A673 (cell line): ENCODE data around the gene ELOVL4. TPM values are rescaled to one million over a fixed set of nuclear protein-coding genes. Genes with fewer than 3 reads are reported as not detected.
A peak's percentile ranks its signal among the peaks of the same experiment; 100 is the strongest.

Source experiments
- BruUV-seq: library from RNA; stranded (reverse); fragments of 400-500 nt; replicated peaks from 2 replicates; lab custom pipeline; 2021; lab: Mats Ljungman, UMichigan
- CTCF ChIA-PET: fragments of 300-600 bp; sonication (Branson Sonifier 250); formaldehyde crosslinking; loops from one replicate; lab custom pipeline; 2022; ENCODE audit warnings: antibody characterized with exemption; lab: Charles Lee
- POLR2A ChIA-PET: fragments of 300-600 bp; sonication (Branson Sonifier 250); formaldehyde crosslinking; loops from one replicate; lab custom pipeline; 2022; ENCODE audit warnings: antibody characterized with exemption; ENCODE audit not compliant: low non-redundant PET; lab: Charles Lee
- DNase-seq: peaks from one replicate; pipeline ENCODE4 v3.0.0-alpha.2; 2015; ENCODE audit warnings: low spot score
- H3K27ac ChIP-seq: fragments of 200-600 bp; sonication (generic); 2 replicates; pipeline ENCODE4 v1.5.1; 2016; ENCODE audit warnings: mixed run types, low read depth, mild to moderate bottlenecking, mixed read lengths, antibody characterized with exemption, low read length; ENCODE audit not compliant: poor library complexity, severe bottlenecking
- H3K27me3 ChIP-seq: fragments of 200-600 bp; sonication (generic); replicated peaks from 2 replicates; pipeline ENCODE4 v1.6.1; 2017; ENCODE audit warnings: mixed run types, low read depth, mild to moderate bottlenecking, mixed read lengths, antibody characterized with exemption, low read length; ENCODE audit not compliant: insufficient read depth, poor library complexity
- H3K36me3 ChIP-seq: fragments of 200-600 bp; sonication (generic); 2 replicates; pipeline ENCODE4 v1.6.1; 2016; ENCODE audit warnings: mixed run types, mild to moderate bottlenecking, mixed read lengths, antibody characterized with exemption, low read length; ENCODE audit not compliant: insufficient read depth, poor library complexity, severe bottlenecking
- H3K4me1 ChIP-seq: fragments of 200-600 bp; sonication (generic); 2 replicates; pipeline ENCODE4 v1.6.1; 2017; ENCODE audit warnings: mixed run types, mild to moderate bottlenecking, mixed read lengths, antibody characterized with exemption, low read length; ENCODE audit not compliant: insufficient read depth, poor library complexity, severe bottlenecking
- H3K4me3 ChIP-seq: fragments of 200-600 bp; sonication (generic); 2 replicates; pipeline ENCODE4 v1.5.1; 2016; ENCODE audit warnings: low read depth, mixed run types, mild to moderate bottlenecking, mixed read lengths, low read length; ENCODE audit not compliant: poor library complexity, severe bottlenecking
- H3K9me3 ChIP-seq: fragments of 200-600 bp; sonication (generic); 2 replicates; pipeline ENCODE4 v1.6.1; 2016; ENCODE audit warnings: mixed run types, low read depth, mild to moderate bottlenecking, mixed read lengths, antibody characterized with exemption, low read length; ENCODE audit not compliant: poor library complexity, severe bottlenecking
- CTCF ChIP-seq: fragments of 300-800, 200-600 bp; sonication (generic); conservative IDR thresholded peaks from 2 replicates; pipeline ENCODE4 v1.5.1; 2017; ENCODE audit warnings: low read depth, mild to moderate bottlenecking, antibody characterized with exemption, low read length, moderate library complexity, mixed read lengths
- EZH2 ChIP-seq: fragments of 200-600 bp; sonication (generic); IDR thresholded peaks from 2 replicates; pipeline ENCODE4 v1.6.1; 2017; ENCODE audit warnings: borderline replicate concordance, low read depth, mild to moderate bottlenecking, mixed read lengths, antibody characterized with exemption, low read length; ENCODE audit not compliant: poor library complexity, severe bottlenecking
- intact Hi-C: fragments of 100-400 bp; cut with micrococcal nuclease; formaldehyde crosslinking; loops from one replicate; pipeline ENCODE4 v1.10.0; 2022; ENCODE audit not compliant: unreplicated experiment
- total RNA-seq: library from RNA; stranded (reverse); gene quantifications from 2 replicates; pipeline ENCODE4 v1.2.3, GENCODE V29; 2021

ELOVL4 gene
- total RNA-seq, 1 experiment from 2014 or later, result 7.9 TPM

- Histone ChIP-seq H3K36me3 (no peaks in the 10 kb centered on the region), H3K9me3 (no peaks in the 10 kb centered on the region), H3K27me3 (no peaks in the 10 kb centered on the region), H3K4me1 (no peaks in the 10 kb centered on the region), H3K27ac (no peak overlapping the region), H3K4me3 (no peak overlapping the region)
- intact Hi-C loops, result no loop called here
- 0 out of 2 replicates have a peak, but pooled peaks have one; percentile 13 for TF ChIP-seq CTCF
- TF ChIP-seq EZH2, result no peak
- ChIA-PET POLR2A (no interaction called here), CTCF (no interaction called here)
- DNase-seq, result peak; percentile 17
- BruUV-seq, result no TSS peak
Measured at GRCh38 chr6:79984261-79984660, 36.9 kb upstream of the ELOVL4 start.

GRCh38 chr6:79981652-79982051 is 34.3 kb upstream of the ELOVL4 start:
- Histone ChIP-seq H3K4me3 (no peak overlapping the region), H3K9me3 (no peaks in the 10 kb centered on the region), H3K4me1 (no peaks in the 10 kb centered on the region), H3K36me3 (no peaks in the 10 kb centered on the region), H3K27me3 (no peaks in the 10 kb centered on the region), H3K27ac (no peak overlapping the region)
- no peak for DNase-seq
- intact Hi-C loops, result no loop called here
- no TSS peak for BruUV-seq
- CTCF ChIA-PET, result interaction anchor here (0.7 kb wide), 1 partner anchor 23 kb away, joined by 8 read pairs; the partner anchor contains the start of gene TTK
- TF ChIP-seq EZH2, result no peak
- TF ChIP-seq CTCF, result no peak
- POLR2A ChIA-PET, result interaction anchor here (0.6 kb wide), 1 partner anchor 1991 kb away, joined by 4 read pairs; no protein-coding TSS in a partner anchor

GRCh38 chr6:79971193-79971592 is 23.8 kb upstream of the ELOVL4 start:
- CTCF ChIA-PET, result no interaction called here
- no TSS peak for BruUV-seq
- POLR2A ChIA-PET, result no interaction called here

More at GRCh38 chr6:79971193-79971592, 23.8 kb upstream of the ELOVL4 start:
- no peaks in the 10 kb centered on the region for H3K27me3 ChIP-seq
- DNase-seq, result no peak
- no peaks in the 10 kb centered on the region for H3K9me3 ChIP-seq
- no peak overlapping the region for H3K4me3 ChIP-seq
- intact Hi-C loops, result no loop called here
- no peak overlapping the region for H3K27ac ChIP-seq
- H3K4me1 ChIP-seq, result no peaks in the 10 kb centered on the region
- no peaks in the 10 kb centered on the region for H3K36me3 ChIP-seq
- no peak for TF ChIP-seq EZH2
- no peak for TF ChIP-seq CTCF
